CD4-positive, alpha-beta T cell (primary cell): ENCODE measurements around the gene PRSS16. TPM values are rescaled to one million over a fixed set of nuclear protein-coding genes. Genes with fewer than 3 reads are reported as not detected.
A peak's percentile ranks its signal among the peaks of the same experiment; 100 is the strongest.

Experiments
- ATAC-seq: fragments of 200-7000 bp; cut with Tn5 transposase; one replicate; pipeline ENCODE4 v1.10.0; 2022; ENCODE audit warnings: mild to moderate bottlenecking; ENCODE audit not compliant: poor library complexity
- CTCF ChIA-PET: fragments of 350-600 bp; sonication (Branson Sonifier 250); formaldehyde crosslinking; loops from one replicate; lab custom pipeline; 2021; ENCODE audit warnings: antibody characterized with exemption, inconsistent platforms; lab: Charles Lee
- POLR2A ChIA-PET: fragments of 350-600 bp; sonication (Branson Sonifier 250); formaldehyde crosslinking; loops from one replicate; lab custom pipeline; 2021; ENCODE audit warnings: antibody characterized with exemption, inconsistent platforms; lab: Charles Lee
- DNase-seq, 14 experiments: peaks; one replicate each; pipeline ENCODE4 v3.0.0-alpha.2; 2013 to 2020; ENCODE audit warnings: mixed read lengths in 2 of 14
- H3K27ac ChIP-seq, 2 donors: one replicate each; pipeline versions ENCODE4 v1.5.1 to v1.7.0; 2013; ENCODE audit warnings: low read length in 2 of 2, low read depth in 1 of 2, mild to moderate bottlenecking in 1 of 2
- H3K27me3 ChIP-seq, 2 experiments: 1 replicate in 1 of 2; 2 replicates in 1 of 2; pipeline versions ENCODE4 v1.6.1 to v1.7.0; 2013; ENCODE audit warnings: low read length in 2 of 2, control low read depth in 1 of 2, mild to moderate bottlenecking in 1 of 2, moderate library complexity in 1 of 2; ENCODE audit not compliant: insufficient read depth in 2 of 2, control insufficient read depth in 1 of 2
- H3K36me3 ChIP-seq: one replicate; pipeline ENCODE4 v1.6.1; 2013; ENCODE audit warnings: low read length, control low read depth; ENCODE audit not compliant: insufficient read depth
- H3K4me1 ChIP-seq: one replicate; pipeline ENCODE4 v1.6.1; 2013; ENCODE audit warnings: low read length, control low read depth; ENCODE audit not compliant: insufficient read depth
- H3K4me3 ChIP-seq: one replicate; pipeline ENCODE4 v1.5.1; 2013; ENCODE audit warnings: mild to moderate bottlenecking, low read length, moderate library complexity
- H3K9me3 ChIP-seq, 2 experiments: 1 replicate in 1 of 2; 2 replicates in 1 of 2; pipeline versions ENCODE4 v1.6.1 to v1.7.0; 2013; ENCODE audit warnings: low read length in 2 of 2, mild to moderate bottlenecking in 2 of 2, control low read depth in 1 of 2, moderate library complexity in 1 of 2; ENCODE audit not compliant: control insufficient read depth in 1 of 2, insufficient read depth in 1 of 2
- H3K27ac Mint-ChIP-seq: one replicate; pipeline ENCODE4 v1.8.0; 2020; ENCODE audit warnings: mixed read lengths
- H3K27me3 Mint-ChIP-seq: one replicate; pipeline ENCODE4 v1.8.0; 2021; ENCODE audit warnings: mixed read lengths
- H3K36me3 Mint-ChIP-seq: one replicate; pipeline ENCODE4 v1.8.0; 2021; ENCODE audit warnings: low read depth, mixed read lengths
- H3K4me1 Mint-ChIP-seq: one replicate; pipeline ENCODE4 v1.8.0; 2021; ENCODE audit warnings: low read depth, mixed read lengths
- H3K4me3 Mint-ChIP-seq: one replicate; pipeline ENCODE4 v1.8.0; 2020; ENCODE audit warnings: mild to moderate bottlenecking, mixed read lengths
- H3K9me3 Mint-ChIP-seq: one replicate; pipeline ENCODE4 v1.8.0; 2020; ENCODE audit warnings: mixed read lengths
- intact Hi-C, 2 experiments: fragments of 100-400 bp; cut with DNase I in 1 of 2; cut with micrococcal nuclease in 1 of 2; formaldehyde crosslinking; loops; one replicate each; pipeline versions ENCODE4 v1.15.1 to v1.9.0; 2023 to 2025; cut with DNase I, micrococcal nuclease
- total RNA-seq, 174 experiments: library from RNA in 2 of 174; stranded (reverse) in 2 of 174; gene quantifications; one replicate each; pipeline ENCODE4 v1.2.3 and lab custom pipeline; 2021 to 2026
- TF ChIP-seq, protein P1 (sequence below): fragments of 200-600 bp; IDR thresholded peaks from one replicate; pipeline ENCODE4 v1.8.0; 2022; ENCODE audit warnings: antibody characterized with exemption, mild to moderate bottlenecking

Gene PRSS16
- total RNA-seq, 2 experiments from 2014 or later = 0.69 to 0.98 TPM

DNA sequence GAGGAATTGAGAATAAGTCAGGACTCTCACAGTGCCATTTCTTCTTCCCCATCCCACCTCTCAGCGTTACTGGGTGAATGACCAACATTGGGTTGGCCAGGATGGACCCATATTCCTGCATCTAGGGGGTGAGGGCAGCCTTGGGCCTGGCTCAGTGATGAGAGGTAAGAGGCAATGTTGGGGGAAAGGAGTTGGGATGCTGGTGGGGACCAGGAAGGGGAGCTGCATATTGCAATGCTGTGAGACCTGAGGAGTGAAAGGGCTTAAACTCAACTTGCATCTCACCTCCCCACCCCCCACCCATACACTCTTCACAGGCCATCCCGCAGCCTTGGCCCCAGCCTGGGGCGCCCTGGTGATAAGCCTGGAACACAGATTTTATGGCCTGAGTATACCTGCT, 1.3 kb downstream of the PRSS16 start:
- H3K9me3 ChIP-seq = peaks cover 0 to 14% of the 10 kb centered on the region in 2 experiments
- intact Hi-C loops = no loop called here
- peaks cover 33 to 58% of the 10 kb centered on the region in 2 experiments for H3K27me3 ChIP-seq
- no peaks in the 10 kb centered on the region for H3K9me3 Mint-ChIP-seq
- H3K4me3 Mint-ChIP-seq = no peak overlapping the region
- TF ChIP-seq, protein P1, sequence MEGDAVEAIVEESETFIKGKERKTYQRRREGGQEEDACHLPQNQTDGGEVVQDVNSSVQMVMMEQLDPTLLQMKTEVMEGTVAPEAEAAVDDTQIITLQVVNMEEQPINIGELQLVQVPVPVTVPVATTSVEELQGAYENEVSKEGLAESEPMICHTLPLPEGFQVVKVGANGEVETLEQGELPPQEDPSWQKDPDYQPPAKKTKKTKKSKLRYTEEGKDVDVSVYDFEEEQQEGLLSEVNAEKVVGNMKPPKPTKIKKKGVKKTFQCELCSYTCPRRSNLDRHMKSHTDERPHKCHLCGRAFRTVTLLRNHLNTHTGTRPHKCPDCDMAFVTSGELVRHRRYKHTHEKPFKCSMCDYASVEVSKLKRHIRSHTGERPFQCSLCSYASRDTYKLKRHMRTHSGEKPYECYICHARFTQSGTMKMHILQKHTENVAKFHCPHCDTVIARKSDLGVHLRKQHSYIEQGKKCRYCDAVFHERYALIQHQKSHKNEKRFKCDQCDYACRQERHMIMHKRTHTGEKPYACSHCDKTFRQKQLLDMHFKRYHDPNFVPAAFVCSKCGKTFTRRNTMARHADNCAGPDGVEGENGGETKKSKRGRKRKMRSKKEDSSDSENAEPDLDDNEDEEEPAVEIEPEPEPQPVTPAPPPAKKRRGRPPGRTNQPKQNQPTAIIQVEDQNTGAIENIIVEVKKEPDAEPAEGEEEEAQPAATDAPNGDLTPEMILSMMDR = no peak
- peaks cover 23% of the 10 kb centered on the region for H3K4me1 ChIP-seq
- no peak overlapping the region for H3K27ac ChIP-seq
- no peak overlapping the region for H3K27ac Mint-ChIP-seq
- peaks cover 49% of the 10 kb centered on the region for H3K27me3 Mint-ChIP-seq
- POLR2A ChIA-PET = no interaction called here
- H3K36me3 ChIP-seq = no peaks in the 10 kb centered on the region
- no peak for DNase-seq
- no peak overlapping the region for H3K4me3 ChIP-seq
- ATAC-seq = no peak
- CTCF ChIA-PET = no interaction called here
- H3K36me3 Mint-ChIP-seq = no peaks in the 10 kb centered on the region
- H3K4me1 Mint-ChIP-seq = peaks cover 18% of the 10 kb centered on the region

DNA sequence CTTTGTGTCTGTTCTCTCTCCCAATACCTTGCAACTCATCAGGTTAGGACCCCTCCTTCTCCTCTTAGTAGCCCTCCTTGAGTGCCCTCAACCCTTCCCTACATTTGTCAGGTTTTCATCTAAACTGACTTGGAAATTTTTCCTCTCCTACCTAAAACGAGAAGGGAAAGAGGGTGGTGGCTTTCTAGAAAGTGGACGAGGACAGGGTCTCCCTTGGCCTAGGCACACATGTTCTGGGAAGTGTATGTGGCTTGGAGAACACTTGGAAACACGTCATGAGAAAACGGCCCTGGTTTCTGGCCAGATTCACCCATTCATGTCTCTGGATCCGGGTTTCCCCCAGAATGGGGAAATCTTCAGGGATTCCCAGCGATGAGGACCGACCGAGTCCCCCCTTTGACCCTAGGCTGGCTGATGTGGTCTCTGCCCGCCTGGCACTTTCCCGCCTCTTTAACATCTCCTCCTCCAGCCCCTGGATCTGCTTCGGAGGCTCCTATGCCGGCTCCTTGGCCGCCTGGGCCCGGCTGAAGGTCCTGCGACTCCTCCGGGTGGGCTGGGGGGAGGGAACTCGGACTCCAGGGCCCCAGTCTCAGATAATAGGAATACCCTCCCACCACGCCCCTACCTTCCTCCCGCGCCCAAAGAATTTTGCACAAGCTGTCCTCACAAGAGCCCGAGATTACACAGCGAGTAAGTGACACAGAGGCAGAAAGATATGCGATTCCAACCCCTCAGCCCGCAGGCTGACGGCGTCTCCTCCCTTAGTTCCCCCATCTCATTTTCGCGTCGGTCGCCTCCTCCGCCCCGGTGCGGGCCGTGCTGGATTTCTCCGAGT, 3.0 kb downstream of the PRSS16 start:
- Mint-ChIP-seq H3K27ac (no peak overlapping the region), H3K27me3 (peaks cover 63% of the 10 kb centered on the region), H3K36me3 (no peaks in the 10 kb centered on the region), H3K9me3 (no peaks in the 10 kb centered on the region), H3K4me1 (peaks cover 18% of the 10 kb centered on the region), H3K4me3 (peak overlapping the region; percentile 92)
- peak; percentile 35 for ATAC-seq
- DNase-seq = no peak
- TF ChIP-seq, protein P1 = no peak
- Histone ChIP-seq H3K9me3 (peaks cover 0 to 10% of the 10 kb centered on the region in 2 experiments), H3K27ac (no peak overlapping the region), H3K4me3 (peak overlapping the region; percentile 79), H3K36me3 (no peaks in the 10 kb centered on the region), H3K4me1 (peaks cover 23% of the 10 kb centered on the region), H3K27me3 (peaks cover 32 to 60% of the 10 kb centered on the region in 2 experiments)
- ChIA-PET POLR2A (interaction anchor here (1.2 kb wide), 1 partner anchor 1002 kb away, joined by 3 read pairs; the partner anchor contains the start of gene ZKSCAN4), CTCF (no interaction called here)
- intact Hi-C loops = no loop called here

DNA sequence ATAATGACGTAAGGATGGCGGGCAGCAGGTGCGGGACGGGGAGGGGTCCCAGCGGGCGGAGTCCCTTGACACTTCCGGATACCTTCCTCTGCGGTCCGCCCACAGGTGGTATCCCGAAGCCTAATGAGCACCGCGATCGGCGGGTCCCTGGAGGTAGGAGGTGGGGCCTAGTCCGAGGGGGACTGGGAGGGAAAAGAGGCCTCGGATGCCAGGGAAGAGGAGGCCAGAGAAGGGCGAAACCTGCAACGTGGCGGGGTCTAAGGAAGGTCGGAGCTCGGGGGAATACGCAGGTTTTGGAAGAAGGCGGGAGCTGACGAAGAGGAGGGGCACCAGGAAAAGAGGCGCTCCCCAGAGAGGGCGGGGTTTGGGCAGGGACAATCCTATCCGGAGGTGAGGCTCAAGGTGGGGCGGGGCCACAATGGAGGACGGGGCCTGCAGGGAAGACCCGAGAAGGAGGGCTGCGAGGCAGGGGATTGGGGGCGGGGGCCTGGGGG, 3.7 kb downstream of the PRSS16 start:
- Histone ChIP-seq H3K27ac (no peak overlapping the region), H3K9me3 (peaks cover 0 to 10% of the 10 kb centered on the region in 2 experiments), H3K36me3 (no peaks in the 10 kb centered on the region), H3K4me1 (peaks cover 23% of the 10 kb centered on the region), H3K4me3 (peak overlapping the region; percentile 79), H3K27me3 (peaks cover 30 to 59% of the 10 kb centered on the region in 2 experiments)
- no peaks in the 10 kb centered on the region for H3K36me3 Mint-ChIP-seq
- POLR2A ChIA-PET = interaction anchor here (0.6 to 1.5 kb wide), 6 partner anchors 17 to 1001 kb away, joined by 3 to 5 read pairs (median 3); partner anchors contain the start of genes ZKSCAN4 and ZNF184
- DNase-seq (peak in 13 of 14 experiments; percentile 11 to 76 (median 54)), ATAC-seq (peak; percentile 58)
- H3K4me1 Mint-ChIP-seq = peaks cover 18% of the 10 kb centered on the region
- CTCF ChIA-PET = interaction anchor here (0.6 to 1.4 kb wide), 5 partner anchors 14 to 1258 kb away, joined by 3 to 7 read pairs (median 3); no protein-coding TSS in a partner anchor
- peak overlapping the region; percentile 92 for H3K4me3 Mint-ChIP-seq
- H3K9me3 Mint-ChIP-seq = no peaks in the 10 kb centered on the region
- TF ChIP-seq, protein P1 = no peak
- no peak overlapping the region for H3K27ac Mint-ChIP-seq
- peaks cover 69% of the 10 kb centered on the region for H3K27me3 Mint-ChIP-seq
- intact Hi-C loops = no loop called here
